Pons (tissue), 1 donor: ENCODE data around the gene STARD10.
"Not testable (repeated sequence)": the region's sequence is repeated elsewhere in the genome, so short reads cannot be mapped to it uniquely, and the experiment has no call there.

Experiments
- DNase-seq: peaks from one replicate; pipeline ENCODE4 v3.0.0-alpha.2; 2016; ENCODE audit warnings: low spot score

The STARD10 gene, protein sequence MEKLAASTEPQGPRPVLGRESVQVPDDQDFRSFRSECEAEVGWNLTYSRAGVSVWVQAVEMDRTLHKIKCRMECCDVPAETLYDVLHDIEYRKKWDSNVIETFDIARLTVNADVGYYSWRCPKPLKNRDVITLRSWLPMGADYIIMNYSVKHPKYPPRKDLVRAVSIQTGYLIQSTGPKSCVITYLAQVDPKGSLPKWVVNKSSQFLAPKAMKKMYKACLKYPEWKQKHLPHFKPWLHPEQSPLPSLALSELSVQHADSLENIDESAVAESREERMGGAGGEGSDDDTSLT

DNA sequence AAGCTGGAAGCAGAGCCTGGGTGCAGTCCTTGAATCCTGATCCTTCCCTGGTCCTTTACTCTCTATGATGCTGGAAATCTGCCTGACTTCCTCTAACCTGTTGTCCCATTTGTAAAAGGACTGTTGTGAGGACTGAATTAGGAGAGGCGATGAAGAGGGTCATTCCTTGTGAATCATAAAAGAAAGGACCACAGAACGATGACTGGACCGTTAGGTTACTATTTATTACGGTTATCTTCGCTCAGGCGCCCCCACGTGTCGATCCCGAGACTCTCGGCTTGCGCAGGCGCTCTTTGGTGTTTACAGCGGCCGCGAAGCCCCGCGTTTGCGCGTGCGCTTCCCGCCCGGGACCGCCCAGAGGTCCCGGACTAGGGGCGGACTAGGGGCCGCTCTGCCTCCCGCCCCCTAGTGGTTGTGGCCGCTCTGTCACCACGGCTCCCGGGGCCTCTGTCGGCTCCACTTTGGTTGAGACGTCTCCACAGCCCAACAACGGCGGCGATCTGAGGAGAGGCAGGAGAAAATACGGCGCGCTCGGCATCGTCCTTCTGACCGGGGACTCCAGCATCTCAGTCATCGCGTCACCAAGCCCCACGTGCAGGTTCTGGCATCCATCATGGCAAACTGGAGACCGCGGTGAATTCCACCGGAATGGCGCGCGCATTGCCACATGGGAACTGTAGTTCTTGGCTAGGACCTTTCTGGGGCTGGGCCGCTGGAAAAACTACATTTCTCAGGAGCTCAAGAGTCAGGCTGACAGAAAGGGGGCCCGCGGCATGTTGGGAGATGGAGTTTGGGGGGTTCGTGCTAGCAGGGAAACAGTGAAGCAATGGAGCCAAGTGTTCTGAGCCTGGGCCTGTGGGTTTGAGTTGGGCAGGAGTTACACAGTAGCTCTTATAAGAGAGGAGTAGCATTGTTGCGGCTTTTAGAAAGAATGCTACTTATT, at the start of gene STARD10:
STARD10 (minus strand) TSS at position 623 of the 943 bp plus-strand sequence. CDS start 12,866 bp downstream, outside the sequence.
- peak; percentile 97 for DNase-seq

DNA sequence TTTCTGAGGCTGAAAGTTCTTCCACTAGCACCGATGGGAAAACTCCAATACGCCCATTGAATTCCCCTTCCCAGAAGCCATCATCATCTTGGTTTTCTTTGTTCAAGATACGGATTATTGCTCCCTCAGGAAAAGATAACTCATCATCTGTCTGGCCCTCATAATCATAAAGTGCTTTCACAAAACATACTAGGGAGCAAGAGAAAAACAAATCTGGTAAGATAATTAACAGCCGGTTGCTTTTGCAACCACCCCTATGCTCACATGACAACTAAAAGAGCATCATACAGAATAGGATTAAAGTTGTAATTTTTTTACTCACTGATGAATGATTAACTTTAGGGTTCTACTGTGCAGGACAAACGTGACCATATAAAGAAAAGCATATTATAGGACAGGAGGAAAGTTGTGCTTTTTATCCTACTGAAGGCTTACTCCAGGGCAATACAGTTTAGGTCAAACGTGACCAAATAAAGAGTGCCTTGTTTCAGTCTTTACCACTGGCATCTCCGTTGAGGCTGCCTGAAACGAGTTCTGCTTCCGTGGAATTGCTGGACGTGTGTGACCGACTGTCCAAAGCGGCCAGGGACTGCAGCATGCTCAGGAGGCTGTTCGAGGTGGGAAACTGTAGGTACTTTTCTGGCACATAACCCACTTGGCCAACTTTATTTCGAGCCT, 48.9 kb upstream of the STARD10 start:
- no peak for DNase-seq

DNA sequence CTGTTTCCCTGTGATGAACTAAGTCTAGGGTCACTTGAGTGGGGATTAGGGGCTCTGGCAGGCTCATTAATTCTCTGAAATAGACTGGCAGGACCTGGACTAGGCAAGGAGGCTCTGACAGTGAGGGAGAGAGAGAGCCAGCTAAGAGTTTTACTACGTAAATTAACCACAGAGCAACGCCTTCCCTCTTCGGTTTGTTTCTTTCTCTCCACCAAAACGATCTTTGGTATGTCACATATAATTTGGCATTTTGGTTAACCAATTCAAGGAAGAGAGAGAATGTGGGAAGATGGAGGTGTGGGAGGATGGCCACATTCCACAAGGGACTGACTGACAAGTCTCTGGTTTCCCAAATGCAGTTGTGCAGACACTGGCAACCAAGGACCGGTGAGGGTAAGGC, 48.3 kb upstream of the STARD10 start:
- no peak for DNase-seq

DNA sequence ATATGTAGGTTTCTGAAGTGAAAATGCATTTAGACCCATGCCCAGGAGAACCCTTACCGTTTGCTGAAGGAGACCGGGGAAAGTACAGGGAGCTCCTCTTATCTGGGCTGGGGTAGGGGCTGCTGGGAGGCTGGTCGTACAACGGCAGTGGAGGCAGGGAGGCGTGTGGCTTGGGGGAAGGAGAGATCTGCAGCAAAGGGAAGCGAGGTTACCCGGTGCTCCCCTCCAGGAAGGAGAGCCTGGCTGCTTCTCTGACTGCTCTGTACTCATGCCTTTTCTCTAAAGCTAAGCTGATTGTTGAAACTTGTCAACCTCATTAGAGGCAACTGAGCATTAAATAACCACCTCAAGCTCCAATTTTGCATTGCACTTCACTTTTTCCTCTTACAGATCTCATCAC, 47.5 kb upstream of the STARD10 start:
- no peak for DNase-seq

DNA sequence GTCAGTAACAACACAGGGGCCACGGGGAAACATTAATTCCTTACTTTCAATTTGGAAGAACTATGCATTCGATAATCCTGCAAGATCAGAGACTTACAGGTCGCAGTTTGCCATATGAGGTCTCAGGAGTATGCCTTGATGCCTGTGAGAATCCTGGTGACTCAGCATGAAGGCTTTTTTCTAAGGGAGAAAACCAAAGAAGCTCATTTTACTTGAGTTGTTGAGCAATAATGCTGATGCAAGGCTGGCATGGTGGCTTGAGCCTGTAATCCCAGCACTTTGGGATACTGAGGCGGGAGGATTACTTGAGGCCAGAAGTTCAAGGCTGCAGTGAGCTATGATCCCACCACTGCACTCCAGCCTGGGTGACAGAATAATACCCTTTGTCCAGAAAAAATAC, 46.9 kb upstream of the STARD10 start:
- DNase-seq: no peak

DNA sequence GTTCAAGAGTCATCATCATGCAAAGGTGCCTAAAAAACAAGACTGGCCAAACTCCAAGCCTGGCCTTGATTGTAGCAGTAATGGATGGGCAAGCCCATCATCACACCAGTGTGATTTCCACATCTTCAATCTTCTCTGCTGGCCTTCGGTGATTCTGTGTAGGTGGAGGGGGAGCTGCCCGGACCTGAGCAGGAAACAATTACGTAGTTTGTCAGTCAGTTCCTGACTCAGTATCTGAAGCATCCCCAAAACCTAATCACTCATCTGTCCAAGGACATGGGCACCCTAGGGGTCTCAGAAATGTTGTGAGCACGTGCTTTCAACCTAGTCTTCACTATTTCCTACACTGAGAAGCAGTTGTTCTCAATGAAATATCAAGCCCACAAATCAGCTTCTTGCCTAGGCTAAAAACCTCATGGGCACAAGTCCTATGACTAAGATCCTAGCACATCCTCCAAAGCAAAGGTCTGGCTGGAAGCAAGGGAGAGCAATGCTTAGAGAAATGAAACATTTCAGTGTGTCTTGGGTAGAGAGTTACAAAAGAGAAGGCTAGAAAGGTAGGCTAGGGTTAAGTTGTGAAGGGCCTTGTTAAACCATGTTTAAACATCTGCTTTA, 45.0 kb upstream of the STARD10 start:
- no peak for DNase-seq

DNA sequence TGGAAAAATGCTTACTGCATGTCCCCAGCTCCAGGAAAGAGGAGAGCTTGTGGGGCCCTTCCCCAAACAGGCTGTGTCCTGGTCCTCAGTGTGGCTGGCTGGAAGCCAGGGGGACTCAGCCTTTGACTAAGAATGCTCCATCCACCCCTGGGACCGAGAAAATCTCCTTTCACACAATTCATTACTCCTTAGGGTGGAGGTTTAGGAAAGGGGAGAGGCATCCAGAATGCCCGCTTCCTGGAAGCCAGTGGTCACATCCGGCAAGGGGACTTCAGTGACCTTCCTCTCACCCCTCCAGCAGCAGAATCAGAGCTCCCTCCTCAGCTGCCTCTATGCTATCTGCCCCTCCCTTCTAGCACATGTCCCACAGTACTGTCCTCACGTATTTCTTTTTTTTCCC, 42.3 kb upstream of the STARD10 start:
- no peak for DNase-seq

DNA sequence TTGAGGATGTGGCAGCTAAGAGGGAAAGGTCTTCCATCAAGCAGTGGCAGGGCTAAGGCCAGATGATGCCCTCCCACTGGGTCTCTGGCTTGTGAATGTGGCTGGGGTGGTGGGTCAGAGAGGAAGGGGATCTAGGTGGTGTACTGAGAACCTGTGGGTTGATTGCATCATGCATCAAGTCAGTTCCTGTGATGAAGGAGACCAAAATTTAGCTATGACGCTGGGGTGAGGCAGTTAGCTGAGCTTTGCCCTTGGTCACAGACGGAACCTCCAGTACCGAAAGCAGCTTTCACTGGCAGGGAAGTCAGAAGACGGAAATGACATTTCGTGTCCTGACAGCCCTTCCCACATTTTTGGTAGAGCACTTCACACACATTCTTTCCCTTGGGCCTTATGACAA, 41.1 kb upstream of the STARD10 start:
- DNase-seq: no peak

DNA sequence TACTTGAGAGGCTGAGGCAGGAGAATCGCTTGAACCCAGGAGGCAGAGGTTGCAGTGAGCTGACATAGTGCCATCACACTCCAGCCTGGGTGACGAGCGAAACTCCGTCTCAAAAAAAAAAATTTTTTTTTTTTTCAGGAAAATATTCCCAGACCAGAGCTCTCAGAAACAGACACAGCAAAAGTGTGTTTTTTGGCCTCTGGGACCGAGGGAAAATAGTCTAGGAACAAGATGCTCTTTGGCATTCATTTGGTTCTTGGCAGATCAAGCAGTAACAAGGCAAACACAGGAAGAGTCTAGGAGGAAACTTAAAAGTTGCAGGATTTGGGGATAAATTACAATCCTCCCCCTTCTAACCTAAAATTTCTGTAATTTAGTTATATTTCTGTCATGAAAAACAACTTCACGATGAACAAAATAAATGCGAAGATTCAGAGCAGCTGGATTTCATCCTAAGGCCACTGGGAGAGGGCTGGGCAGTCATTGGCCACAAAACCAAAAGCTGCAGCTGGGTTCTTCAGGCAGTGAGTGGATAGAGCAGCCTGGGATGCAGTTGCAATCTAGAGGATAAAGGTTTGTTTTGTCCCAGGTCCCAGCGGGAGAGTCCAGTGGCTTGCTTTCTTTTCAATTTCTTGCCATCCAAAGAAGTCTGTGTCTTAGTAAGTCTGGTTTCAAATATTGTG, 40.1 kb upstream of the STARD10 start:
- DNase-seq: peak; percentile 49

DNA sequence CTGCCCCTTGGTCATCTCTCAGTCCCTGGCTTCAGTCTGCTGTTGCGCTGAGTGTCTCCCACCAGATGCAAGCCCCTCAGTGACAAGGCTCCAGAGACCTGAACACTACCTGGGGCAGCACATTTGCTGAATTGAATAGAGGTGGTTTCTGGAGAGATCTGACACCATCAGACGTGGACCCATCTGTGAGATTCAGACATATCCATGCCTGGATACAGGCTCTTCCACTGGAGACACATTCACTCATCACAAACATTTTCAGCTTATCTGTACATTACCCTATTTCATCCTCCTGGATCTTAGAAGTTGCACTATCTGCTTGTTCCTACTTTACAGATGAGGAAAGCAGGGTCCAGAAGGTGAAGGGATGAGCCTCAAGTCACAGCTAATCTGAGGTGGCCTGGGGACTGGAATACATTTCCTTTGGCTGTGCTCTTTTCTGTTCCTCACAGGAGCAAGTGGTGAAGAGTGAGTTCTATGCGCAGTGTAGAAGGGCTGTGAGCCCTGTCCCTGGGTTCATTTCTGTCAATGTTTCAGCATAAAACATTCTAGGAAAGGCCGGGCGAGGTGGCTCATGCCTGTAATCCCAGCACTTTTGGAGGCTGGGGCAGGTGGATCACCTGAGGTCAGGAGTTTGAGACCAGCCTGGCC, 39.4 kb upstream of the STARD10 start:
- no peak for DNase-seq

DNA sequence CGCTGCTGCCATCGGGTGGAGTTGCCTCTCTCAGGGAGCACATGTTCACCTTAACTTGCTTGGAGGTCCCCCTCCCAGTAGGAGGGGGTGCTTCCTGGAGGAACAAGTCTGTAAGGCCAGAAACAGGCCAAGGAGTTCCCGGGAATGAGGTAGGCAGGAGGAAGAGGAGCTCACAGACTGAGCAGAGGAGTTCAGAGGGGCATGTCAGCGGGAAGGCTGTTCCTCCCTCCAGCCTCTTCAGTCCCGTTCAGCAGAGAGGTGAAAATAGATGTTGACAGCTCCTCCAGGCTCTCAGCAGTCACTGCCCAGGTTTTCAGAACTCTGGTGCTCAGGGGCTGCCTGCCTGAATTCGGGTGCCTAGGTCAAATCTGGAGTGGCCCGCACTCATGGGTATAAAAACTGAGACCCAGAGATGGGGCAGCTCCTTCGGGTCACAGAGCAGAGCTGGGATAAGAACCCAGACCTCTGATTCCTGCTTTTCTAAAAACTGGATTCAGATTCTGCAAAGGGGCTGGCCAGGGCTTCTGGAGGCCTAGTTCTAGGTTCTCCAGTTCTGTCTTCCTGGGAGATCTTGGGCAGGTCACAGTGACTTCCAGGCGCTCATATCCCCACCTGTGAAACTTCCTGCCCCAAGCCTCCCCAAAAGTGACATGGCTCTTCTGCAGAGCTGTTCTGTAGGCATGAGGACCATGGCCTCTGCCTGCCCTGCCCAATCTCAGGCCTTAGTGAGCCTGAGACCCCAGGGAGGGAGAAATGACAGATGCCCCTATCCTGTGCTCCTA, 38.6 kb upstream of the STARD10 start:
- no peak for DNase-seq

DNA sequence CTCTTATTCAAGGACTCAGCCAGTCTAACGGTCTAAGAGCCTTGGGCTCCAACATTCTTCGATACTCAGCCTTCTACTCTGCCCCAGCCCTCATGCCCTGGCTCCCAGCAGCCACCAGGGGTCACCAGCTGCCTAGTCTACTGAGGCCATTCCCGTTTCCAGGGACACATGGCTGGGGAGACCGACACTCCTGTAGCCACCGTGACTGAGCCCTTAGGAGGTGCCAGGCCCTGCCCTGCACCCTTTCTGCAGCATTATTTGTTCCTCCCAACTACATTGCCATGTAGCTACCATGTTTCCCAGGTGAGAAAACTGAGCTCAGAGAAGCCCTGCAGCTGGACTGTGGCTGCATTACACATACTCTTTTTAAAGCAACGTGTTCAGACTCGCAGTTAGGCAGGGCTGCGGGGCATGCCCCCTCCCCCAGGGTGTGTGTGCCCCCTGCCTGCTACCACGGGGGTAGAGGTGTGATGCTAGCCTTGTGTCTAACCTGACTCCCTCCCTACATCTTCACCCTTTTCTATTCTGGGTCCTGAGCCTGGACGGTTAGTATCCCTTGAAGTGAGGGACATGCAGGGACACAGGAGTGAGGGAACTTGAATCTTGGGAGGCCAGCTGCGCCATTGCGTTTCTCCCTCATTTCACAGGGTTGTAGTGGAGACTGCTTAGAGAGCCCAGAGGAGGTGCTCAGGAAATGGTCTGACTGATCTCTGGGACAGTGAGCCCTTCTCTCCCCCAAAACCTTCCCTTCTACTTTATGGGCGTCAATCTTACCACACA, 37.9 kb upstream of the STARD10 start:
- peak; percentile 84 for DNase-seq

DNA sequence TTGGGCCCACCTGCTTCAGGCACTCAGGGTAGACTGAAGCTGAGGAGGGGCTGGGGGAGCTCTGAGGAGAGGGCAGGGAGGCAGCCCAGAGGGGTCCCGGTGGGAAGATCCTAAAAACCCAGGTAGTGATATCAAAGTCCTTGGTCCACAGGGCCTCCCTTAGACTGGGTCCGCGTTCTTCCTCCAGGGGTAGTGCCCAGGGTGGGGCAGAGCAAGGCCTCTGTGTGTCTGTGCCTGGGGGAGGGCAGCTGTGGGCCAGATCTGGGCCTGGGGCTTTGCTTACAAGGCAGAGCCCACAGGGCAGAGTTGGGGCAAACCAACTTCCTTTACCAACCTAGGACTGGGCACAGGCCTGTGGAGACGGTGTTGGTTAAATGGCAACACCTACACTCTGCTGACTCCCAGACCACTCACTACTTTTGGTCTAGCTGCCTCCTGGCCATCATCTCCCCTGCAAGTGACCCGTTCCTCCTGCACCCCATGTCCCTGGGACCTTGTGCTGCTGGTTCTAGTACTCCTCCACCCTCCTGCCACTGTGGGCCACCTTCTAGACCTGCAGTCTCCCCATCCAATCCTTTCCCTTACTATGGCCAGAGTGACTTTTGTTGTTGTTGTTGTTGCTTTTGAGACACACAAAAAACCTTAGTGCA, 36.2 kb upstream of the STARD10 start:
- no peak for DNase-seq

DNA sequence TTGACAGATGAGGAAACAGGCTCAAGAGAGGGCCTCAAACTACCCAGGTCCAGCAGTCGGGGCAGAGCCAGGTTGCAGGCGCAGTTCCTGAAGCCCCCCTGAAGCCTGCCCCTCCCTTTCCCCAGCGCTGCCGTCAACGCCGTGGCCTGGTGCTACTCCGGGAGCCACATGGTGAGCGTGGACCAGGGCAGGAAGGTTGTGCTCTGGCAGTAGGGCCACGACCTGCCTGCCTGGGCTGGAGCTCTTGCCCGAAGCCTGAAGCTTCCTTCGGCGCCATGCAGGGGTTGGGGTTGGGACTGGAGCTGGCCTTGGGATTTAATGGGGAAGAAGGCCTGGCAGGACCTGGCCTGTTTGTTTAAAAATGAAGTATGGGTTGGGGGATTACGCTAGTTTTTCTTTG, 35.3 kb upstream of the STARD10 start:
- DNase-seq: no peak

DNA sequence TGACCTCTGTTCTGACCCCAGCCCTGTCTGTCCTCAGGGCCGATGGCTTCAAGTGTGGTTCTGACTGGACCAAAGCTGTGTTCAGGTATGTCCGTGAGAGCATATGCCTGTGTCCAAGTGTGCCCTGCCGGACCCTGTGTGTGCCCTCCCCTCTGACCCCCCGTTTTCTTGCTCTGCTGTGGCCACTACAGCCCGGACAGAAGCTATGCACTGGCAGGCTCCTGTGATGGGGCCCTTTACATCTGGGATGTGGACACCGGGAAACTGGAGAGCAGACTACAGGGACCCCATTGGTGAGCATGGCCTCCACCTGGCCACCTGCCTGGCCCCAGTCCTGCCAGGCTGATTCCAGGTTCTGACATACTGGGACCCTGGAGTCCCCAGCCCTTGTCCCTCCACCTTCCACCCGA, 34.9 kb upstream of the STARD10 start:
- no peak for DNase-seq

DNA sequence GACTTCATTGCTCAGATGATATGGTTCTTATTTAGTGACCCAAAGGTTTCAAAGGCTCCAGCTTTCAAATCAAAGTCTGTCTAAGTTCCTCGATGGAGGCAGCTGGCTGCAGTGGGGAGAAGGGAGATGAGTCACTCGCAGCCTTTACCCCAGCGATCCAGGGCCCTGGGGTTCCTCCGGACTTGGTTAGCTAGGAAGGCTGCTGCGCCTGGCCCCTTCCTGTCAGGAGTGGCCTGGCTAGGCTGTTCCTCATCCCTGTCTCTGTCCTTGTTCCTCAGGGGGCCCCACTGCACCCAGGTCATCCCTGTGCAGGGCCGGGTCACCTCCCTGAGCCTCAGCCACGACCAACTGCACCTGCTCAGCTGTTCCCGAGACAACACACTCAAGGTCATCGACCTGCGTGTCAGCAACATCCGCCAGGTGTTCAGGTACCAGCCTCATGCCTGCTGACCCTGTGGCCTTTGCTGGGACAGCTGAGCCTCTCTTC, 34.3 kb upstream of the STARD10 start:
- DNase-seq: no peak

DNA sequence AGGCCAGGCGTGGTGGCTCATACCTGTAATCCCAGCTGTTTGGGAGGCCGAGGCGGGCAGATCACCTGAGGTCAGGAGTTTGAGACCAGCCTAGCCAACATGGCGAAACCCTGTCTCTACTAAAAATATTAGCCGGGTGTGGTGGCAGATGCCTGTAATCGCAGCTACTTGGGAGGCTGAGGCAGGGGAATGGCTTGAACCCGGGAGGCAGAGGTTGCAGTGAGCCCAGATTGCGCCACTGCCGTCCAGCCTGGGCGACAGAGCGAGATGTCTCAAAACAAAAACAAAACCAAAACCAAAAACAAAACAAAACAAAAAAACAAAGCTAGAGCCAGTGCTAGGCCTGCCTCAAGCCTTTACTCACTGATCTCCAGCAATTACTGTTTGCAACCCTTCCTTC, 33.8 kb upstream of the STARD10 start:
- not testable (repeated sequence) for DNase-seq

DNA sequence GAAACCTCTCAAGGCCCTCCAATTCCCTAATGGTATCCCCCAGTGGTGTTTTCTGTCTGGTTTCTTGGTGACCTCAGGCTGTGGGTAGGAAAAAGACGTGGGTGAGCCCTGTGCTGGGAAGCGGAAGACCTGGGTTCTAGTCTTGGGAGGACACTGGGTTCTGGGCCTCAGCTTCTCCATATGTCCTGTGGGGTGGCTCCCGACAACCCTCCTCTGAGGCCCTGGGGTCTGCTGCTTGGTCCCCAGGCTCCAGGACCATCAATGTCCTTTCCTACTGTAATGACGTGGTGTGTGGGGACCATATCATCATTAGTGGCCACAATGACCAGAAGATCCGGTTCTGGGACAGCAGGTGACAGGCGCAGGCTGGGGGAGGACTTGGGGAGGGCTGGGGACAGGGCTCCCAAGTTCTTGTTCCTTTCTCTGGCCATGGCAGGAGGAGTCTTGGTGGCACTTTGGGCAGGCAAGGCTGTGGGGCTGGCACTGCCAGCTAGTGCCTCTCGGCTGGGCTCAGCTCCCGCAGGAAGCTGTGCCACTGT, 33.2 kb upstream of the STARD10 start:
- DNase-seq: no peak
